Adipose tissue (tissue), 3 donors: Measurements from ENCODE around the gene HOMER1. TPM values are rescaled to one million over a fixed set of nuclear protein-coding genes. Genes with fewer than 3 reads are reported as not detected.

Experiments
- H3K27ac ChIP-seq: one replicate; pipeline ENCODE4 v1.5.1; 2013; ENCODE audit warnings: low read depth, low read length
- whole genome bisulfite sequencing, 3 donors: extraction: QIAGEN DNeasy Blood & Tissue Kit; methylation state at CpG; one replicate each; pipeline ENCODE4 v1.1.7; 2013; 5-methylcytosine and 5-hydroxymethylcytosine counted together
- polyA plus RNA-seq, 3 donors: library from polyadenylated mRNA; stranded (reverse); fragments of 200-250 nt; gene quantifications; one replicate each; pipeline ENCODE4 v1.2.3, GENCODE V29; 2013
- donor health status: healthy with polysubstance abuse.
- donor health status: Bipolar disorder and iron deficiency.
- donor health status: healthy.

The HOMER1 gene
- polyA plus RNA-seq, 3 donors: 0.31 to 3.3 (median 1.0) TPM

DNA sequence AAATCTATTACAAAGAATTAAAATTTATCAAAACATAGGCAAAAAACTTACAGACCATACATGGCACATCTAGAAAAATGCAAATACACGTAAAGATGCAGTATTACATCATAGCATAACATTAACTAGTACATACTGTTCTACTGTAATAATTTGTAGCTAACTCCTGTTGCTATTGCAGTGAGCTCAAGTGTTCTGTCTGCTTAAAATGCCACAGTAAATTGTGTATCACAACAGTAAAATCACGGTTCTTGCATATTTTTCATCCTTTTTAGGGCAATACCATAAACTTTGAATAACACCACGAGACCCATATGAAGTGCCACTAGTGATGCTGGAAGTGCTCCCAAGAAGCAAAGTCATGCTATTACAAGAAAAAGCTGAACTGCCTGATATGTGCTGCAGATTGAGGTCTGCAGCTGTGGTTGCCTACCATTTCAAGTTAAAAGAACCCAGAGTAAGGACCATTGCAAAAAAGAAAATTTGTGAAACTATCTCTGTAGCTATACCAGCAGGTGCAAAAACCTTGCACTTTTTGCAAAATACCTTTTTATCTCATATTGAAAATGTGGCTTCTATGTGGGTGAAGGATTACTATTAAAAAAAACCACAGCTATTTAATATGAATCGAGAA, 14.2 kb downstream of the HOMER1 start:
- no peak overlapping the region for H3K27ac ChIP-seq
- 87 to 90% (median 88%) methylated on average over 4 of the region's 4 CpGs for WGBS, 3 donors

DNA sequence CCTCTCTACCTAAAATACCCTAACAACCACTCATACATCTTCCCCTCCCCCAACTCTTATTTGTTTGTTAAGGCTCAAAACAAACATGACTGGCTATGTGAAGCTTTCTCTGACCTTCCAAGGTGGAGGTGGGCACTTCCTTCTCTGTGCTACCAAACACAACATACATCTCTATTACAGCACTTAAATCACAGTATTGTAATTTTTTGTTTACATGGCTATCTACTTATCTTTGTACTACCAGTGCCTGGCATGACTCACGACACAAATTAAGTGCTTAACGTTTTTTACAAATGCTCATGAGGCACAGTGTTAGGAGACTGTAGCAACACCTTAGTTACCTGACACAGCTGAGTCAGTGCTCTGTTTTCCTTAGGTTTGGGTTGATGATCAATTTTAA, 18.6 kb downstream of the HOMER1 start:
- 10 to 63% (median 49%) methylated on average over 2 of the region's 2 CpGs for WGBS, 3 donors
- H3K27ac ChIP-seq: no peak overlapping the region

DNA sequence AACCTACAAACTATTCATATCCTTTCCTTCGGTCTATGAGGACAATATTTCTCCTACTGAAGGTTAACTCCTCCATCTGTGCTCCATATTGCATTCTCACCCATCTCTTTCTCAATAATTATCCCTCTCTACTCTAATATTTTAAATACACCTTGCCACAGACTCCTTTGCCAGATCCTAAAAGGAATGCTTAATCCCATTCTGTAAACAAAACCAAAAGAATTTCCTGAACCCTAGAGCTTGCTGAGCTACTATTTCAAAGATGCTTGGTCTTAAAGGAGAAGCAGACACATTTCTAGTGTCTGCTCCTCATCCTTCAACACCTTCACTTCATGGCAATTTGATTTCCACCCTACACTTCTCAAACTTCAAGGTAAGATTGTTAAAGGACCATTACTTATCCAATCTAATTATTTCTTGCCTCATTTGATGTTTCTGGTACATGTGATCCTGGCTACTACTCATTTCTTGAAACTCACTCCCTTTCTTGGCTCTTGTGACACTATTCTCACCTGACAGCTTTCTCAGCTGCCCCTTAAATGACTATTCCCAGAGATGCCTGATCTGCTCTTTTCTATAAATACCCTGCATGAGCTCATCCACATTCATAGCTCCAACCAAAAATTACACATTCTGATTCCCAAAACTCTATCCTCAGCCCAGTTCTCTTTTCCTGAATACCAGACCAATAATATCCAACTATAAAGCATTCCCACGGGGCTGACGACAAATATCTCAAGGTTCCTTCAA, 20.2 kb downstream of the HOMER1 start:
- WGBS, 3 donors: 71 to 89% (median 88%) methylated on average over 3 of the region's 3 CpGs
- no peak overlapping the region for H3K27ac ChIP-seq

DNA sequence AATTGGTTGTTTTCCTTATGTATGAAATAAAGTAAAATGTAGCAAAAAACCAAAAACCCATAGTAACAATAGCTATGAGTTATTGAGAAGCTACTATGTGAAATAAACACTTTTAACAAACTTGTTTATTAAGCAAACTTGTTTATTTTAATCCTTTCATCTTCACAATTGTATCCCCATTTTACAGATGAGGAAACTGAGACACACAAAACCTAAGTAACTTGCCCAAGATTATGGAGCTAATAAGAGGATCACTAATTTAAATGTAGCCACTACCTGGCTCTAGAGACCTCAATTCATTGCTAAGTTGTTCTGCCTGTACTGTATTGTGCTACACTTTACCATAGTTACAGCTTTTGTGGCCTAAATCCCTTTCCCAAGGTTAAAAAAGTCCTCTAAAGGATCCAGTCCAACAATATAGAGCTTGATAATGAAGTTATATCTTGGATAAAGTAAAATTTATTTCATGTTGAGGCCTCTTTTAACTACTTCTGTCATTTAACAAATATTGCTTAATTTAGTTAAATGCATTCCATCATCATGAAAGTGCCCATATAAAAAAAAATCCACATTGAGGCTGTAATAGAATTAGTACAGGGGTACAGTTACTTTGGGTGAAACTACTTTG, 22.1 kb downstream of the HOMER1 start:
- H3K27ac ChIP-seq: no peak overlapping the region

DNA sequence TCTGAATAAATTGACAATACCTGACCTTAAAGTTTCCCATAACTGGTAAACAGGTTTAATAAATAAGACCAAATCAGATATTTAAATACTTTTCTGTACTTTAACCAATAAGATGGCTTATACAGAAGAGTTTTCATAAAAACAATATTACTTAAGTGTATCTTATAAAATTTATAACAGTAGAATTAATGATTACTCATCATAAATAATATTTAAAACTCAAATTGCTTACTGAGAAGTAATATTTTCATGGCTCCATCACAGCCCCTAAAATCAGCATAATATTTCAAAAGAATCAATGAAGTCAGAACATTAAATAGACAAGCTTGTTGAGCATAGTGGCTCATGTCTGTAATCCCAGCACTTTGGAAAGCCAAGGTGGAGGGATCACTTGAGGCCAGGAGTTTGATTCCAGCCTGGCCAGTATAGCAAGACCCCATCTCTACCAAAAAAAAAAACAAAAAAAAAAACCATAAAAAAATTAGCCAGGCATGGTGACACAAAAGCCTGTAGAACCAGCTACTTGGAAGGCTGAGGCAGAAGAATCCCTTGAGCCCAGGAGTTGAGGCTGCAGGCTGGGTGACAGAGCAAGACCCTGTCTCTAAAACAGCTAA, 23.5 kb downstream of the HOMER1 start:
- H3K27ac ChIP-seq: no peak overlapping the region

DNA sequence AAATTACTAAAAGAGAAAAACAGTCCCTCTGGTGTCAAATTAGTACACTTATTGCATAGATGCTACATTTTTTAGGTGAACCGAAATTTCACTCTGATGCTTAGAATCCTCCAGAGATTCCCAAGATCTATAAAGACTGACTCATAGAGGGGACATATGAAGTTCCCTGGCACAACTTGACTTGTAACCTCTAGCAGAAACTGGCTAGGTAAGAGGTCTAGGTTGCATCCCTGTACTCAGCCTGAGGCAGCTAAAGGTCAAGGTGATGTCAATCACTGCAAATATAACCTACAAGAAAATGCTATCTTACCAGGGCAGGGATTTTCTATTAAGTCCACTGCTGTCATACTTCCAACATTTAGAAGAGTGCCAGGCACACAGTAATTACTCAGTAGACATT, 24.2 kb downstream of the HOMER1 start:
- H3K27ac ChIP-seq: no peak overlapping the region
- WGBS, 3 donors: 87 to 92% (median 91%) methylated on average over 1 of the region's 1 CpG

DNA sequence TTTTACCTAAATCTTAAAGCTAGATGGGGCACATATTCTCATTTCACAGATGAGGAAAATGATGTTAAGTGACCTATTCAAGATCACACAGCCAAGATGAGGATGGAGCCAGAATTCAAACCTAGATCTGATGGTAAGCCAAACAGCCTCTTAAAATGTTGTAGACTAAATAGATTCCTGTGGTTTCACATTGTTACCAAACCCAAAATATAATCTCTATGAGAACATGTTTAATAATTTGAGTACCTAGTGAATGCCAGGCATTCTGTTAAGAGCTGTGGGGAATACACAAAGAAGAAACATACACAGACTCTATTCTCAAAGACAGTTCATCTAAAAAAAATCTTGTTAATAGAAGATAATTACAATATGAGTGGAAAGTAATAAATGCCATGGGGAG, 25.2 kb downstream of the HOMER1 start:
- no peak overlapping the region for H3K27ac ChIP-seq

DNA sequence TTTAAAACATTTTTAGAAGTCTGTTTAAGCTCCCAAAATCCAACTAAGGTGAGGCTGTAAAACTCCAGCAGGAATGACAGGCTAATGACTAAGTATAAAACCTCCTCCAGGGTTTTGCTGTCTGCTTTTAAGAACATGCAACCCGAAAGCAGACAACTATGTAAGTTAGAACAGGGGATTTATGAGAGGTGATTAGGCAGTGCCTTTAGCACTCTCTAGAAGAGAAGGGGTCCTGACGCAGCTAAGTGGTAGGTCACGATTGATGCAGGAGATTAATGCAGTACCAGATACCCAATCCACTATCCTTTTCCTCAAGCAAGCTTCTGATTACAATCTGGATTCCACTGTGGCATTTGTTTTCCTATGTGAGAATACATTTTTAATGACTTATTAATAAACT, 25.9 kb downstream of the HOMER1 start:
- 76 to 83% (median 76%) methylated on average over 3 of the region's 3 CpGs for WGBS, 3 donors
- no peak overlapping the region for H3K27ac ChIP-seq

DNA sequence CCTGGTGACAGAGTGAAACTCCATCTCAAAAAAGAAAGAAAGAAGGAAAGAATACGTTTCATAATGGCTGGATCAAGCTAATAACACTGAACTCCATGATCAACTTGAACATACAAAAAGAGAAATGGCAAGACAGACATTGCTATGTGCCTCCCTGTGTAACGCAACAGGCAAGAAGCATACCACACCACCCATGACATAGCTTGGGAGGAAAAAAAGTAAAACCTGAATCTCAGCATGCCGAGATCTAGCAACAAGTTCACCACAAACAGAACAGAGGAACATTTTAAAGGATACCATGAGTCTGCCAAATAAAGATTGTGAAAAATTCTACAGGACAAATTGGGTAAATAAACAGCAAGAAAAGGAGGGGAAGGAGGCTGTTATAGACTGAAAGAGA, 26.7 kb downstream of the HOMER1 start:
- WGBS, 3 donors: 87 to 93% (median 91%) methylated on average over 3 of the region's 3 CpGs
- H3K27ac ChIP-seq: no peak overlapping the region

DNA sequence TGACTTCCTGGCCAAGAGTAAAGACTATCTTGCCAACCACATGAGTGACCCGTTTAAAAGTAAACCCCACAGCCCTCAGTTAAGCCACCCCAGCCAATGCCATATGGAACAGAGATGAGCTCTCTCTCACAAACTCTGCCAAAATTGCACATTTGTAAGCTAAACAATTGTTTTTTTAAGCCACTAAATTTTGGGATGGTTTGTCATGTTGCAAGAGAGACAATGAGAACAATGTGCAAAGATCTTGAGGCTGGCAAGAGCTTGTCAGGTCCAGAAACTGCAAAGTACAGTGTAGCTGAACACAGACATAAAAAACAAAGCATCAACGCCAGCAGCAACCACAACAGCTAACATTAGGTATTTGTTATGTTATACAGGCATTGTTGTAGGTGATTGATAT, 27.8 kb downstream of the HOMER1 start:
- H3K27ac ChIP-seq: no peak overlapping the region
- 70 to 82% (median 76%) methylated on average over 2 of the region's 2 CpGs for WGBS, 3 donors

DNA sequence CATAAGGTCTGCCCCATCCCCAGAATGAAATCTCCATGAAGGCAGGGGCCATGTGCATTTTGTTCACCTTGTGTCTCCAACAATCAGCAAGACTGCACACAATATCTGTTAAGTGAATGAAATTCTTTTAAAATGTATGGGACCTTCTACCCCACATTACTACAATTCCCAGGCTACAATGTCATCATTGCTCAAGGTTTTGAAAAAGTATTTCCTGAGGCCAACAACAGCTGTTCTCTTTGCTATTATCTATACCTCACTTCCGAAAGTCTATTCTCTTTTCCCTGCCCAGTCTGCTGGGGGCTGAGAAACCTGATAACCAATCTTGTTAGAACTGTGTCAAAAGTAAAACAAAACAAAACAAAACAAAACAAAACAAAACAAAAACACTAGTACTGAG, 29.2 kb downstream of the HOMER1 start:
- WGBS, 3 donors: 89 to 95% (median 94%) methylated on average over 1 of the region's 1 CpG
- H3K27ac ChIP-seq: no peak overlapping the region

DNA sequence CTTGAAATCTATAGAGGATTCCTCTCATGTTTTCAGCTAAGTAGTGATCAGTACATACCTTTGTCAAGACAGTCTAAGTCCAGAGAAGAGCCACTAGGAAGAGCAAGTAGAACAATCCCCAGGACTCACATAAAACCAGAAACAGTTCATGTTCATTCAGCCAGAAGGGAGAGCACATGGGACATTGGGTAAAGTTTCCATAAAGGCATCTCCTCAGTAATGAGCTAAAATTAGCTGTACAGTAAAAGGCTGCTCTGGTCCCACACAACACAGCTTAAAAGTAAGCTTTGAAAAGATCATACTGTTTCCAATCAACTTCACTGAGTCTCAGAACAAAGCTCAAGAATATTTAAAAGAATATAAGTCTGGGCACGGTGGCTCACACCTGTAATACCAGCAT, 32.4 kb downstream of the HOMER1 start:
- no peak overlapping the region for H3K27ac ChIP-seq
- 89 to 100% (median 100%) methylated on average over 1 of the region's 1 CpG for WGBS, 3 donors

DNA sequence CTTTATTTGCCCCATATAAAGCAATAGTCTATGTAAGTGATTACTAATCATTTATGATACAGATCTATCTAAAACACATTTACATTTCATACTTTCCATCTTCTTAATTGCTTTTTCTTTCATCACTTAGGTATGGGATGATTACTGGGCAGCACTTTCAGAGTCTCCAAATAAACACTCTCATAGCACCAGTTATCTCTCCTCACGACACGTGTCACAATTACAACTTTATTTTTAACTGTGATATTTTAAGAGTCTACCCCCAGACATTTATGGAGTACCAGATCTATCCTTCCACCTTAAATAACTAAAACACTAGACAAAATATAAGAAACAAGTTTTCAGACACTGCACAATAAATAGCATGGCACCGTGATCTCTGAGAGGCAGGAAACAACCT, 32.9 kb downstream of the HOMER1 start:
- H3K27ac ChIP-seq: no peak overlapping the region
- WGBS, 3 donors: 91 to 96% (median 93%) methylated on average over 3 of the region's 3 CpGs

DNA sequence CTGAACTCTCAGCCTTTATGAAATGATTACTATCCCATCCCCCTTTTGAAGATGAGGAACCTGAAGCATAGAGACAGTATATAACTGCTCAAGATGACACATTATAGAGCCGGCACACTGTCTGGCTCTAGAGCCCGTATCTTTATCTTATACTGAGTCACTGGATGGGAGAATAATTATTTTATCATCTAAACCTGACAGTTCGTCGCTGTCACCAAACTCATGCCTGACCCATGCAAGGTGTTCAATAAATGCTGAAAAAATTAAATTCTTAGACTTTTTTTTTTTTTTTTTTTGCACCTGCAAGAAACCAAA, 38.8 kb downstream of the HOMER1 start:
- no peak overlapping the region for H3K27ac ChIP-seq
- 90 to 94% (median 93%) methylated on average over 4 of the region's 4 CpGs for WGBS, 3 donors

DNA sequence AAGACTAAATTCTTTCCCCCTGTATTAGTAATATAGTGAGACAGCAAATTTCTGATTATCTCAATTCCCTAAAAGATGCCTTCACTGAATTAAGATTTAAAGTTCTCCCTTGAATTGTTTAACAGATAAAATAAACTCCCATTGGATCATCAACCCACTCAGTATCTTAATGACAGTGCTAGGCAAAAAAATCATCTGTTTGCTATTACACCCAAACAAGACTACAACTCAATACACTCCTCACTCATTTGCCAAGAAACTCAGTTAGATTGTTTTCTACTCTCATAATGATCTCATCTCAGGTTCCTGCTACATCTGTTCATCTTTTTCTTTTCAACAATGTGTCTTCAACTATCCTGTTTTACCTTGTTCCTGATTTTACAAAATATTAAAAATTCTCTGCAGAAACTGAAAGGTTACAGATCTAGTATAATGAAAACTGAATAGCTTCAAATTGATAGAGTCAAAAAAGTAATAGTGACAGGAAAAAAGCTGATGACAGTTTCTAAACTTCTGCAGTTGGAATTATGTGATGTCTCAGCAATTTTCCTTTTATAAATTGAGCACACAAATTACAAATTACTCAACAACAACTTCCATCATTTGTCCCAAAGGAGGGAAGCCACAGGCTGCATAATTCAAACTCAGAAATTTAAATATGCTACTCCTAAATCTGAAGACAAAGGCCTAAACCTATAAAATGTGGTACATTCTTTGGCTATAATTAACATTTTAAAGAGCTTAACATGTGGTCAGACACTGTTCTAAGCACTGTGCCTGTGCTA, 39.4 kb downstream of the HOMER1 start:
- no peak overlapping the region for H3K27ac ChIP-seq

DNA sequence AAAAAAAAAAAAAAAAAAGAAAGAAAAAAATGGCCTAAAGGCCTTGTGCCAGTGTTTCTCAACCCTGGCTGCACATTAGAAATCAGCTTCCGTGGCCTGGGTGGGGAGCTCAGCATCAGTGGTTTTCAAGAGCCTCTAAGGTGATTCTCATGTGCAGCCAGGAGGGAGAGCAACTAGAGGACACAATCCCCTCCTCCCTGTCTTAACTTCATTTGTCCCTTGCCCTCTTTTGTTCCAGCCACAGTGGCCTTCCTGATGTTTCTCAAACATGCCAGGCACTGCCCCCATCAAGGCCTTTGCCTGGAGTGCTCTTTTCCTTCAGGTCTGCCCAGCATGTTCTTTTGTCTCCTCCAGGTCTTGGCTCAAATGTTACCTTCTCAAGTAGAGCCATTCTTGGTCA, 42.4 kb downstream of the HOMER1 start:
- H3K27ac ChIP-seq: no peak overlapping the region
- WGBS, 3 donors: 73 to 95% (median 91%) methylated on average over 1 of the region's 1 CpG

DNA sequence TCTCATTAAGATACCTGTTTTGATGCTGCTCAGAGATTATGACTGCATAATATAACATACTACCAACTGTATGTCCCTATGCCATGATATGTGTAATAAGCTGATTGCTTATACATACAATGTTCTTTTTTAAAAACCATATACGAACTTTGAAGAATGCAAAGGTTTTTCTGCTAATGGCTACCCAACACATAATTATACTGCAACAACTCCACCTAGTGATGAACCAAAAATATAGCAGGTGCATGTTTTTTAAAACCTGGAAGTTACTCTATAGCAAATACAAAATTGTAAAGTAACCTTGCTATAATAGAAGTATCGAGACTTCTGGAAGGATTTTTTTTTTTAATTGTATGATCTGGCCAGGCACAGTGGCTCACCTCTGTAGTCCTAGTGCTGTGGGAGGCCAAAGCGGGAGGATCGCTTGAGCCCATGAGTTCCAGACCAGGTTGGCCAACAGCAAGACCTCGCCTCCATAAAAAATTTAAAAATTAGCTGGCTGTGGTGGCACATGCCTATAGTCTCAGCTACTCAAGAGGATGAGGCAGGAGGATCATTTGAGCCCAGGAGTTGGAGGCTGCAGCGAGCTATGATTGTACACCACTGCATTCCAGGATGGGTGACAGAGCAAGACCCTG, 49.1 kb downstream of the HOMER1 start:
- WGBS, 3 donors: 66 to 73% (median 68%) methylated on average over 6 of the region's 6 CpGs
- H3K27ac ChIP-seq: no peak overlapping the region

DNA sequence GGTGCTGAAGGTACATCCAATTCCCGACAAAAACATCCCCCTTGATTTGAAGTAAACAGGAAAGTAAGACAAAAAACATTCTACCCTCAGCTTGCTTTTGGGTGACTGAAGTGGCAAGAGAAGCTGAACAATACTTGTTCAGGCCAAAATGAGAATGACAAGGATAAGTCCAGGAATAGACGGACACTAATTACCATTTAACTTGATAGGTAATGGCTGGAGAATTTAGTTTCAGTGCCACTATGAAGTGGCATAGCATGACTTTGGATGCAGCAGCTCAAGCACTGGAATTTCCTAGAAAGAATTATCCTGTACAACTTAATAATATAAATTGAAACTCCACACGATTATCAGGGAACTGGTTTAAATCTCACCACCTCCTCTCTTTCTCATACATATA, 49.7 kb downstream of the HOMER1 start:
- 58 to 72% (median 70%) methylated on average over 3 of the region's 3 CpGs for WGBS, 3 donors
- H3K27ac ChIP-seq: no peak overlapping the region

DNA sequence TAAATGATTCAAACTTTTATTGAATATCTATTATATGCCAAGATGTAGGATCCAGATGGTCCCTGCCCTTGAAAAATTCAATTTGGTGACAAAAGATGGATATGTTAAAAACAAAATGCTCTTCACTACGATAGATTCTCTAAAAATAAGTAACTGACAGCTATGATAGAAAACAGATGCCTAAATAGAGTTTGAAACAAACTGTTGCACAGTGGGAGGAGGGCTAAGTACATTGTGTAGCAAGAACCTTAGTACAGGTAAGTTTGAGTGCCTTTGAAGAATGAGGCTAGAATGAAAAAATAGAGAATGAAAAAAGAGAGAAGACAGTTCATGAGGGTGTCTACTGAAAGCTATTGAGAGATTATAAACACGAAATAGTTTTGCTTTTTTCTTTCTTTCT, 54.3 kb downstream of the HOMER1 start:
- WGBS, 3 donors: 71 to 82% (median 73%) methylated on average over 2 of the region's 2 CpGs
- H3K27ac ChIP-seq: no peak overlapping the region
